ENCODE results near the gene LRRC8D.

Gene LRRC8D

DNA sequence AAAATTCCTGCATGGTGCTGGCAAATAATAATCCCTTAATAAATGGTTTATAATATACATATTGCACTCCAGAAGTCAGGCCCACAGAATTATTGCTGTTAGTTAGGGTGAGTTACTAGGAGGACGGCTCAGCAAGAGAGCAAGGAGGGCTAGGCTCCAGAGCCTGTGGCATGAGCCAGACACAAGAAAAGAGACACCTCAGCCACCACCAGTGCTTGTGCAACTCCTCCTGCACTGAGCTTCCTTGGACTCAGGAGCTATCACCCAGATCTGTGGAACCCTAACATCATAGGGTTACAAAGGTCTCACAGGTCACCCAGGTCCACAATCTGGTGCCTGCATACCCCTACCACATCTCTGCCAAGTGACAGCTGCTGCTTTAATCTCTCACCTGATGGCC, 12.8 kb upstream of the LRRC8D start:
- DNase-seq, result no peak

DNA sequence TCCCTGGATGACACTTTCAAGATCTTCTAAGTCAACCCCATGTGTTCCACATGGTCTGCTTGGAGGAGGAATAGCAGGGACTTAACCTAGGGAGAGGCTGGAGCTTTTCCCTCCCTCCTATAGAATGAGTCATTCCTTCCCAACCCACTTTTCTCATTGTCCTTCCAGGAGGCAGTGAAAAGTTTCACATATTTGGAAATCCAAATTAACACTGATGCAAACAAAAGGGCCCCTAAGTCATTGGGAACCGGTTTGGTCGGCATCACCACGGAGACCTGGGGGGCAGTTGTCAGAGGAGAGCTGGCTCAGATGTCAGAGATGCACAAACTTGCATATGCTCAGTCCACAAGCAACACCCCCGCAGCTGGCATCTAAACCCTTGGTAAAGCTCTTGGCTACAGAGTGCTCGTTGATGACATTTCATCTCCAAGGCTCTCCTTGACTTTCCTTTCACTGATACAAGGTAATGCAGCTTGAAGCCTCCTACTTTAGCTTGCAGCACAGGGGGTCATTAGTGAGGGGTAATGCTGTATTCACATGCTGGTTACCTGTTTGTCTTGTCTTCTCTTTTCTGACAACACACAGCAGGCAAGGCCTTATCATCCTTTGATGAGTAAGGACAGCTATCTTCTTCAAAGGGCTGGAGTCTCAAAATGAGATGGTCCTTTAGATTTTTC, 12.3 kb upstream of the LRRC8D start:
- peak; percentile 29 for DNase-seq

DNA sequence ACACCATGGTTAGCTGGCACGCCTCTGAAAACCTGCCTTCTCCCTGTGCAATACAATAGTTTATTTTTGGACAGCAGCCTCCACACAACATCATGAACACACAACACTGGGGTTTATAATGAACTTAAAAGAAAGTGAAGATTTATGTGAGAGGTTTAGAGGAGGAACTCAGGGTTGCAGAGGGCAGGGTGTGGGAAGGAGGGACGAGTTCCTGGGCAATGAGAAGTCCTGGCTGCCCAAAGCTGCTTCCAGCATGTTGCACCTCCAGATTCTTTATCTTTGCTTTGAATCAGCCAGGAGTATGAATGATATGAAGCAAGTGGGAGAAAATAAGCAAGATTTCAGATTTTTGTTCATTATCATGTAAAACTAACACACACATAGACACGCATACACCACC, 11.3 kb upstream of the LRRC8D start:
- DNase-seq, result no peak

DNA sequence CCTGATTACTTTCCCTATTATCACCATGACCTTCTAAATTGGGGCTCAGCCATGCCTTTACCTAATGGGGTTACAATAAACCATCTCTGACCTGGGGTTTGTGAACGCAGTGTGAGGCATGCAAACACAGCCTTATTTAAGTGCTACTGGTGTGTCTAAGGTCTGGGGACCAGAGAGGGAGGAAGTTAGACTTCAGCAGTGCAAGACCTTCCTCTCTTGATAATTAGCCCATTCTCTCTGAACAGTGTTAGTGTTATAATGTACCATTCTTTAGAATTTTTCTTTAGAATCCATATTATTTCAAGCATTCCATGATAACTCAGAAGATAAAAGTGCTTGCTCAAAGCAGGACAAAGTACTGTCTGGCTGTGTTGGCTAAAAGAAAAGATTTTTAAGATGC, 10.5 kb upstream of the LRRC8D start:
- DNase-seq, result no peak

DNA sequence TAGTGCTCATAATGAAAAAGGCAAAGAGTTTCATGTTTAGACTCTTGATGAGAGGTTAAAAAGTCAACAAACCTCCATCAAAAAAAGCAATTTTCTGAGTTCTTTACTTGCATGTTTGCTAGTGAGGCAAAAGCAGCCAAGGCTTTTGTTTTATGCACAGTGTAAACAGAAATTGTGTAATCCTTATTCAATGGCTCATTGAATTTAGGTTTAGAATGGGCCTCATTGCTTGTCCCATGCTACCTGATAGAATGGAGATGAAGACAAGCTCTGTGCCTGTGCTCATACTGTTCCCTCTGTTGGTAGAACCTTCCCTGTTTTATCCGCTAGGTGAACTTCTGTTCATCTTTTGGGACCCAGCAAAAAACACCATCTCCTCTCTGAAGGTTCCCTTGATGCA, 10.0 kb upstream of the LRRC8D start:
- DNase-seq, result peak; percentile 44

DNA sequence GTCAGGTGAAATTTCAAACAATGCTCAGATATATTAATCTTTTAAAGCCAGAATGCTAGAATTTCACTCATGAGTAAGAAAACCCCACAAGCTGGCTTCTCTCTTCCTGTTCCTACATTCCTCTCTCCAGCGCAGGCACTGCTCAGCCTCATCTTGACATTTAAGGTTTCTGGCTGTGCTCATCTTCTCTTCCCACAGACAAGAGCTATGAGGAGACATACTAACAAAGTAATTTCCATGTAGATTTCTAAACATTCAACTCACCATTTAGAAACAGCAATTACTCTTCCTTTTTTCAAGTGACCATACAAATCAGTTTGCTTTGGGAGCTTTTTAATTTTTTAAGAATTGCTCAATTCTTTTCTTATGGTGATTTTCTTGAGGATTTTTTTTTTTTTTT, 7.8 kb upstream of the LRRC8D start:
- DNase-seq, result no peak

DNA sequence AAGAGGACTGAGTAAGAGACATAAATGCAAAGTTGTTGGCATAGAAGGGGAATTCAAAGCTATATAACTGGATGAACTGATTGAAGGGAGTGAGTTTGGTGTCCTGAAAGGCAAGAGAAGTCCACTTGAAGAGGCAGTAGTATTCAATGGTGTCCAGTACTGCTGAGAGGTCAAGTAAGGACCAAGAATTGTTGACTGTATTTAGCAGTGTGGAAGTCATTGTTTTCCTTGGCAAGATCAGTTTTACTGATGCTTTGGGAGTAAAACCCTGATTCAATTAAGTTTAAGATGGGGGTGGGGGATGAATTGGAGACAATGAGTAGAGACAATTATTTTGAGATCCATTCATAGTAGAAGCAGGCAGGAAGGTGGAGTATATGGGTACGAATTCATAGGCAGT, 5.8 kb upstream of the LRRC8D start:
- DNase-seq, result no peak

DNA sequence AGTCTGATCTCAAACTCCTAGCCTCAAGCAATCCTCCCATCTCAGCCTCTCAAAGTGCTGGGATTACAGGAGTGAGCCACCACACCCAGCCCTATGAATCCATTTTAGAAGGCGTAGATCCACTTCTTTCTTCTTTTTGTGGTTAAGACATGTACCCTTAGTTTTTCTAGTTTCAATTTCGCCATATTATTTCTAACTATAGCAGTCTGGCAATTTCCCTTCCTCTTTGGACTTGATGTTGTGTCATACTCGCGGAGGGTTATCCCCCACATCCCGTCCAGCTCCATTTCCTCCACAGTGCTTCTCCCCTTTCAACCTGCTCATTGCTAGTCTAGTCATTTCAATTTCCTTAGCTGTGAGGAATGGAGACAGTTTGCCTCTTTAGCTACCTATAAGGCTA, 5.2 kb upstream of the LRRC8D start:
- no peak for DNase-seq

DNA sequence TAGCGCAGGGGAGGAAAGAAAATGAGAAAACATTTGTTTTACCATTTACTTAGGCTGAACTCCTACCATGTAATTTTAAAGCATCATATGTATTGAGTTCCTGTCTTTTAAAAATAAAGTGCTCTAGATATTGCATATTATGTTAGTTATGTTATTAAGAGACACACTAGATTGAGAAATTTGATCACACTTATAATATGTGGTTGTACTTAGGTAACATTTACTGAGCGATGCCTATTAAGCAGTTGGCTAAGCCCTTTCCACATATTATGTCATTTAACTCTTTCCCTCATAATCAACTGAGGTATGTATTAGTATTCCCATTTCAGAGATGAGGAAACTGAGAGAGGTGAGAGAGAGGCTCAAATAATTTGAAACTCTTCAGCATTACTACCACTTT, 4.5 kb upstream of the LRRC8D start:
- DNase-seq, result no peak

DNA sequence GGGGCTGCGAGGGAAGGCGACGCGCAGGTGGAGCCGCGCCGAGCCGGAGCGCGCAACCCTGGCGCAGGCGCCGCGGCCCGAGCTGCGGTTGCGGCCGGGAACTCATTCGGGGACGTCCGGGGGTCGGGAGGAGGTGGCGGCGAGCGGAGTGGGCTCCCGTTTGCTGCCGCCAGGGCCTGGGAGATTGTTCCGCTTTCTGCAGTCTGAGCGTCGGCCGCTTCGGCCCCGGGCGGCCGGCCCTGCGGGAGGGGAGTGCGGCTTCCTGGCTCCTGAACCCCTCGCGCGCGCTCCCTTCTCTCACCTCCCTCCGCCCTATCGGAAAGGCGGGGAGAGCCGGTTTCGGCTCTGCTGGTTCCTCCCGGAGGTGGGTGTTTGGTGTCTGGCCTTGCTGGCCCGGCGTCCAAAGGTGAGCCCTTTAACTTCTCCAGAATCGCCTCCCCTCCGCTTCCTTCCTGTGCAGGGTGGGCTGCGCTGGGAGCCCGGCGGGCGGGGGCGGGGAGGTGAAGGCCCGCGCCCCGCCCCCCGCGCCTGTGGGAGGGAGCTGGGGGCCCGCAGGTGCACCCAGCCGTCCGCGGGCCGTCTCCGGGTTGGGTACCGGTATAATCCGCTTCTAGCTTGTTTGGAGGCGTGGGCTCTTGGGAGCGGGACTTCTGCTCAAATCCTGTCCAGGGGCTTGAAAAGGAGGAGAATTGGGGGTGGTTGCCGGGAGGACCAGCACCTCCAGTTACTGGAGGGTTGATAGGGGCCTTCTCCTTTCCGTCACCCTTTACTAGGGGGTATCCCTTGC, 683 bp downstream of the LRRC8D start:
- peak; percentile 95 for DNase-seq

DNA sequence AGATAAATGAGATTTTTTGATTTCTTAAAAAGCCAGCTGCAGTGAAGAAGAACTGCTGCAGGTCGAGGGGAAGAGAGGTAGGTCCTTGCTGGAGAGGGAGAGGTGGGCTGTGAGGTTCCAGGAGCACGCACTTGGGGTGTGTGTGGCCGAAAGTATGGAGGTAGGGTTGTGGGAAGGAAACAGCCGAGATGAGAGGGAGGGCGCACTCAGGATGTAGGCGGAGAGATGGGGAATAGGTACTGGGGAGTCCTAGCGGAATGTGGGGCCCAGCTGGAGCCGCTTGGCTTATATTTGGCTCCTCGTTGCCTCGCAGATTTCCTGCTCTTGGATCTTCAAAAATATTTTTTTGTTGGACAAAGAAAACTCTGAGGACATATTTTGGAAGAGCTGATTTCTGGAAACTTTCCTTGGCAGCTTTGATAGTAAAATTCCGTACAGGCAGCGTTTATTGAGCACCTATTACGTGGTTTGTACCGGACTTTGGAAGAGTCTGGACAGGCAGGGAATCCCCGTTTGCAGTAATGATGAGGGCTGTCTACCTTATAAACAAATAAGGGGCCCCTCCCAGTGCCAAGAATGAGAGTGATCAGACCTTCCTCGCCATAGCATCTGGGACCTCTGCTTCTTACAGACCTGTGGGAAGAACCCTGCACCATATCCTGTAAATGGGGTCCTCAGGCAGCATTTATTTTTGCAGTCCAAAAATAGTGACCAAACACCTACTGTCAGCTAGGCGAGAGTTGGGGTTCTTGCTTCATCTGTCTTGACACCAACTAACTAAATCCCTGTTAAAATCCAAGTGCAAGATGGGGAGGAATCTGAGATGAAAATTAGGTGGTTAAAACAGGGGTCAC, 1.5 kb downstream of the LRRC8D start:
- peak; percentile 64 for DNase-seq

DNA sequence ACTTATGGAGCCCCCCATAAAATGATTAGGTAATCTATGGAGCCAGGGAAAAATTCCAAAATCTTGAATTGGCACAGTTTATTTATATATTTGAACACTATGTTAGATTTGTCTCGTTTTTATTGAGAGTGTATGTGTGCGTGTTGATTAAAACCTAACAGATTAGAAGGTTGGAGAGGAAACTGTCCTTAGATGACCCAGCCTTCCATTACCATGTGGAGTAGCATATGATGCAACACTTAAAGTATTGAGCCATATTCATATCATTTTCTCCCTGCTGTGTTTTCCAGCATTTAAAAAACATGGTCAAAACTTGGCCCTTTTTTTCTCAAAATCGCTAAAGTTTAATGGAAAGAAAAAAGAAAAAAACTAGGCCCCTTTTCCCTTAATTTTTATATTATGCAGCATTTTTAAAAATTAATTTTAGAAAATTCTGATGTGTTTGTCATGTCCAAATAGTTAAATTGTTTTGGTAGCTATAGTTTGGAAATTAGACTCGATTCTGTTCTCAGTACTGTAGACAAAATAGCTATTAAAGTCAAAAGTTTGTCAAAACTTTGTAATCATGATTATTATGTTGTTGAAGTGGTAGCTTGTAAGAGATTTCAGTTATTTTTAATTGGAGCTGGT, 2.3 kb downstream of the LRRC8D start:
- peak; percentile 55 for DNase-seq

DNA sequence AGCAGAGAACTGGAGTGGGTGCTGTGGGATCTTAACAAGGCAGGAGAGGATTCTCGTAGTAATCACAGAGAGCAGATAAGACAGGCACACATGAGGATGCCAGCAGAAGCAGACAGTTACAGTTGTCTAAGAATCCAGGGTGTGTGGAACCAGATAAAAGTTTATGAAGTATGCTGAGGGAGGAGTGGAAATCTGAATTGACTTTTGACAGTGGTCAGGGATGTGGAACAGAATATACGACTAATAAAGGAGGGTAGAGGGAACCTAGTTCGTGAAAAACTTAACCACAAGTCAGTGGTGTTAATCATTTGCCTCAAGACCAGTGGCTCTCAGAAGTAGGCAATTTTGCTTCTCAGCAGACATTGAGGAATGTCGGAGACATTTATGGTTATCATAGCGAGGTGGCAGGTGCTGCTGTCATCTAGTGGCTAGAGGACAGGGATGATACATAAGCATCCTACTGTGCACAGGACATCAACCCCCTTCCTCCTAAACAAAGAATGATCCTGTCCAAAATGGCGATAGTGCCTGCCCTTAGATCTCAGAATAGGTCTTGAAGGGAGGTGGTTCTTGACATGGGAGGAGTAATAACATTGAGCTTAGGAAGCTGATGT, 3.0 kb downstream of the LRRC8D start:
- DNase-seq, result peak; percentile 16

DNA sequence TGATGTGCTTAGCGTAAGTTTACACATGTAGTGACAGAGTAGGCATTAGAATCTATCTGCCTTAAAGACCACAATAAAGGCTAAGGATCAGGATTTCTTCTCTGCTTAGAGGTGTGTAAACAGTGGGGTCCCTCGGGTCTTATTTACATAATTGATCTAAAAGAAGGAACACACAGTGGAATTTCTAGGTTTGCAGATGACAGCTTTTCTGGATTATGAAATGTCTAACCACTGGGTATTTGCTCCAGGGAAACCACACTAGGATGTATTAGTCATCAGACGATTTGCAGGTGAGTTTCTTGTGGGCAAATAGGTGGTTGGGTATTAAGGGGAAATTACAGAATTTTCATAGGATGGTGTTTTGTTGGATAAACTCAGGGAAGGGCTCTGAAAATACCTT, 5.8 kb downstream of the LRRC8D start:
- DNase-seq, result no peak

DNA sequence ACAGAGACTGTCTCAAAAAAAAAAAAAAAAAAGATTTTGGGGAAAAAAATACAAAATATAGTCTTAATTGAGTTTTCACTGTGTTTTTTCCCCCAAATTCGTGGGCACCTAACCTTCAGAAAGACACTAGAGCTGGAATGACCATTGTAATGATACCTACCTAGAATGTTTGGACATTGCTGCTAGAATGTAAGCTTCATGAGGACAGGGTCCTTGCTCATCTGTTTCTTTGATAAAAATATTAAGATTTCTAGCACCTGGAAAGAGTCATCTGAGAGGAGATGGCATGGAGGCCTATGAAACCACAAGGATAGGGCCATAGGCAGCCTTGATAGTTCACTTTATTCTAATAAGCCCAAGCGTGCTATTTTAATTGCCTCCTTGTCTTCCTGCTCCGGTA, 6.5 kb downstream of the LRRC8D start:
- no peak for DNase-seq

DNA sequence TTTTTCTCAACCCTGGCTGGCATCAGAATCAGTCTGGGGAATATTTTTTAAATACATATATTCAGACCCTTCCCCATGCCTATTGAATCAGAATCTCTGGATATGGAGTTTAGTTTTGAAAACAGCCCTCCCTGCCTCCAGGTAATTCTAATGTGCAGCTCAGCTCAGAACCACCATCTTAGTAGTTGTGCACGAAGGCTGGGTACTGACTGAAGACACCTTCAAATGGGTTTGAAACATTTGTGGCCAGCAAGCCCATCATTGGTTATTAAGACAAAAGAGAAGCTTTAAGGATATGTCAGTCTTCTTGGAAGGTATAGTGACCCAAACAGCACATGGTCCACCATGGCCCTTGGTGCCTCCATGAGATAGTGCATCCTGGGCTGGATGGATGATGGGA, 7.1 kb downstream of the LRRC8D start:
- no peak for DNase-seq

DNA sequence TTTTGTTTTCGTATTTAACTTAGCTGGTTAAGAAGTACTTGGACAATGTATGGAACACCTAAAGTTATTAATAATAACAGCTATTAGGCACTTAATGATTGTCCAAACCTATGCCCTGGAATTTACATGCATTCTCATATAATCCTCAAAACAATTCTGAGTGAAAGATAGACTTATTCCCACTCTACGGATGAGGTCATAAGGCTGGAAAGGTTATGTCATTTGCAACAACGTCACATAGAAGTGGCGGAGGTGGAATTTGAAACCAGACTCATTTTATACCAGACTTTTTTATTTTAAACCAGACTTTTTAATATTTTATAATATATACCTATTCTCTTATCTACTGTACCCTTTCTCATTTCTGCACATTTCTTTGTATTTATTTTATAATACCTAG, 8.4 kb downstream of the LRRC8D start:
- no peak for DNase-seq

DNA sequence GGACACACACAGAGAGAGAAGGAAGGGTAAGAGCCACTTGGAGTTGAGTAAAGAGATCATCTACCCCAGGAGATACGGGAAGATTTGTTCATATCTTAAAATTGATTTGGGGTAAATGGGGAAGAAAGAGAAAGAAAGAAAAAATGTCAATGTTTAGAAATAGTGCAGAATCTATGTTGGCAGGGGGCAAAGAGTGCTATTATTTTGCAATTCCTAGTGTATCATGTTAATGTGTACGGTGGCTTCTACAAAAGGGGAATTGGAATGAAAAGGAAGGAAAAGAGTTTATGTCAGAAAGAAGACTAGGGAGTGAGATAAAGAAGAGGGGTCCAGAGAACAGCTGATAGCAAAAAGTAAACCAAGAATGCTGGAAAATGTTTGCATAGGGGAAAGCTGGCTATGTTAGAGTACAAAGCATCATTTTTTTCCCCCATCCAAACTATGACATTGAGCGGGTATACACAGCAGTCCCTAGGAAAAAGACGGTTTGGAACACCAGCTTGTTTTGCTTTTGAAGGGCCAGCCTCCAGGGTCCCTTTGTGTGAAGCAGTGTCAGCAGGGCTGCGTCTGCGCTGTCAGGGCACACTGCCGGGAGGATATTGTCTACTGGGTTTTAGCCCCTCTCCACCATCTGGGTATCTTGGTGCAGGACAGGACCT, 10.8 kb downstream of the LRRC8D start:
- no peak for DNase-seq

DNA sequence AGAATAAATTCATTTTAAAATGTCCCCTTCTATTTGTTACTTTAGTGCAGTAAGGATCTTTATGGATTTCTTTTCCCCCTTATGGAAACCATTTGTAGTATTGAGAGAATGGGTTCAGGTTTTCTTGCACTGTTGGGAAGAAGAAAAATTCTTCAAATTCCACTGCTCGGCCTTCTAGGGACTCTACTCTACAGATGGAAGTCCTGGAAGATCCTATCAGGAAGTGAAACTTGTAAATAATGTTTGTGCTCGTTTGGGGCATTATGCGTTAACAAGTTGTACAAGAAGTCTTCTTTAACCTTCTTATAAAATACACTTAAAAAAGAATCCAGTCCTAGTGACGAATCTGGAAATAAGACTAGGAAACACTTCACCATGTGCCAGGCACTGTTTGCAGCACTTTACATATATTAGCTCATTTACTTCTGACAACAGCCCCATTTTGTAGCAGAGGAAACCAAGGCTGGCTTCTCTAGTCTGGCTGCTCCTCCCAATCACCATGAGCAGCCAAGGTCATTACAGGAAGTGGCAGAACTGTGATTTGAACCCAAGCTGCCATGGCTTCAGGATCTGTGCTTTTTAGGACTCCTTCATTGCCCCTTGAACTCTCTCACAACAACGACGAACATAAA, 11.8 kb downstream of the LRRC8D start:
- DNase-seq, result no peak

DNA sequence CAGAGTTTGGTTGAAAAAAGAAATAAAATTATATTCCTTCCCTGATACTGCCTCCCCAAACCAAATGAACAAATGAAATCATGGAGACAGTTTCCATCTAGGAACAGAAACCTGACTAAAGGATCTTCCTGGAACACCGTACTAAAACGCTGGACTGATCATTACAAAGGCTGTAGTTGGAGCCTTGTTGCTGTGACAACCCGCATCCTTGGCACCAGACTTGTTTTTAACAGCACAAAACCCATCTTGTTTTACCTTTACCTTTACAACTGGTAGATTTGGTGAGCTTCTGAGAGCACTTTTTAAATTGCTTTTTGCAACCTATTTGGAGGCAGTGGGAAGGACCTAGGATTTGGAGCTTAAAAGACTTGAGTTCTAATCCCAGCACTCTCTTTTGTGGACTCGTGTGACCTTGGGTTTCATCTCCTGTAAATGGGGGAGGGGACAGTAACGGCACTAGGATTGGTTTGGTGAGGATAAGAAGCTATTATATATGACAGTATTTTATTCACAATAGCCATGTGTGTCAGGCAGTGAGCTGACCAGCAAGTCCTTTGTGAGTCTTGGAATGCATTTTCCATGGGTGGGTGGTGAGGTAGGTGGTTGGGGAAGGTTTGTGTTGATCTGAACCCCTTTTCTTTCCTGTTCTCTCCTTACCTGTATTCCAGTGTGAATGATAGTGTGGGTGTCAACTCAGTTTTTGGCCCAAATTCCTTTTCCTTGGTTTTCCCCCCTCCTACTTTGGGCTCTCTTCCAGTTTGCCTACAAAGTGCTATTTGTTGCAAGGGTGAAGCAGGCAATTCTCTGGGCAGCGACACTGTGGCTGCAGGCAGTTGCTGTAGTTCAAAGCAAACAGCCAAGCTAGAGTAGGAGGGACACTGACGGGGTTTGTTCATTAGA, 12.6 kb downstream of the LRRC8D start:
- no peak for DNase-seq

Data from DMS53 (cell line).